Stimulated activated CD8-positive, alpha-beta memory T cell treated with anti-CD3 and anti-CD28 coated beads, Interleukin-7, amount 100 ng/mL, for 48 hours (primary cell): ENCODE measurements around the gene UAP1L1.
A peak's percentile ranks its signal among the peaks of the same experiment; 100 is the strongest.
"Not testable (repeated sequence)": the region's sequence is repeated elsewhere in the genome, so short reads cannot be mapped to it uniquely, and the experiment has no call there.

Experiments
- DNase-seq, 2 donors: peaks; one replicate each; pipeline ENCODE4 v3.0.0-alpha.2; 2020; ENCODE audit warnings: low read depth in 1 of 2; ENCODE audit errors: extremely low read depth in 1 of 2

UAP1L1 gene

DNA sequence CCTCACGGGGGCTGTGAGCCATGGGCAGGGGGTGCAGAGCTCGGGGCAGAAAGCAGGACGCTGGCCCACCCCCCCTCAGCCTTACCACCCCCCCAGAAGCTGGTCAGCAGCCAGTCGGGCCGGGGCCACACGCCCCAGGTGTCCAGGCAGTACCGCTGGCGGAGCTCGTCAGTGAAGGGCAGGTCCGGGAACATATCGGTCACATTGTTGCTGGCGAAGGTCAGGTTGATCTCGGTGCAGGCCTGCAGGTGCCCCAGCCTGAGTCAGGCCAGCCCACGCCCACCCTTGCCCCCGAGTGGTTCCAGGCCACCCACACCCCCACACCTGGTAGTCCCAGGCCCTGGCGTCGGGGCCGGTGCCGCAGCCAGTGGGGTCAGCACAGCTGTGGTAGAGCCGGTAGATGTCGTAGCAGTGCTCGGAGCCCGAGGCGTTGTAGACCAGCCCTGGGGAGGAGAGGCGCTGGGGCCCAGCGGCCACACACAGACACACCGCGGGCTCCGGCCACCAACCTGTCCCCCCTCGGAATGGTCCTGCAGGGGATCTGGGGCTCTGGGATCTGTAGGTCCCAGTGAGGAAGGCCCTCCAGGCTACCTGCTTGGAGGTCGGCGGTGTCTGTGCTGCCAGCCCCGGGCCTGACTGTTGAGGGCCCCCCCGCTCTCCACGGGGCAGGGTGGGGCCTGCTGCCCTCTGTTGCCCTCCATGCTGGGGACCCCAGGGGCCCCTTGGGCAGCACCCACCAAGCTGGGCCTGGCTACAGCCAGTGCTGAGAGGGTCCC is 34.7 kb downstream of the UAP1L1 start:
- DNase-seq = no peak

DNA sequence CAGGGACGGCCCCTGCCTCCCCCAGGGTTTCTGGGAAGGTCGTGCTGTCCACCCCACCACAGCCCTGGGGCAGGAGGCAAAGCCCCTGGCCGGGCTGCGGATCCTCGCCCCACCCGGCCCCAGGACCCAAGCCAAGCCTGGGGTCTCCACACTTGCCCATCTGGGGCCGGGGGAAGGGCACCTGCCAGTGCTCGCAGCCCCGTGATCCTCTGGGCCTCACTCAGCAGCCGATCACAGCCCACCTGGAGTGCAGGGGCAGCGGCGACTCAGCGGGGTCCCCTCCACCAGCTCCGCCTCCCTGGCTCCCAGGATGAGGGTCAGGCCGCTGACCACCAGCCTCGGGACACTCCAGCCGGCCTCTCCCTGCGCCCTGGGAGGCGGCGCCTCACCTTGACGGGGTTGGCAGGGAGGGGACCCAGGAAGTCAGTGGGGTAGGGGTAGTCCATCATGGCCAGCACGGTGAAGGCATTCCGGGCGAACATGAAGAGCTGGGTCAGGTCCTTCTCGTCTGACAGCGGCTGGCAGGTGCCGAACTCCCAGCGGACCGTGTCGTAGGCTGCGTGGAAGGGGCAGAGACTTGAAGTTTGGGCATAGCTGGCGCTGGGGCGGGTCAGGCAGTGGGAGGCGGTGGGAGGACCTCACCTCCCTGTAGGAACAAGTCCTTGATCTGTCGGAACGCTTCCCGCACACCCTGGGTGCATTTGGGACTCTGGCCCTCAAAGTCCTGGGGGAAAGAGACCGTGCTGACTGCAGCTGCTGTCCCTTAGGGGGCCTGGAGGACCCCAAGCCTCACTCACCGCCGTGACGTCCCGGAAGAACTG is 35.5 kb downstream of the UAP1L1 start:
- DNase-seq = no peak

DNA sequence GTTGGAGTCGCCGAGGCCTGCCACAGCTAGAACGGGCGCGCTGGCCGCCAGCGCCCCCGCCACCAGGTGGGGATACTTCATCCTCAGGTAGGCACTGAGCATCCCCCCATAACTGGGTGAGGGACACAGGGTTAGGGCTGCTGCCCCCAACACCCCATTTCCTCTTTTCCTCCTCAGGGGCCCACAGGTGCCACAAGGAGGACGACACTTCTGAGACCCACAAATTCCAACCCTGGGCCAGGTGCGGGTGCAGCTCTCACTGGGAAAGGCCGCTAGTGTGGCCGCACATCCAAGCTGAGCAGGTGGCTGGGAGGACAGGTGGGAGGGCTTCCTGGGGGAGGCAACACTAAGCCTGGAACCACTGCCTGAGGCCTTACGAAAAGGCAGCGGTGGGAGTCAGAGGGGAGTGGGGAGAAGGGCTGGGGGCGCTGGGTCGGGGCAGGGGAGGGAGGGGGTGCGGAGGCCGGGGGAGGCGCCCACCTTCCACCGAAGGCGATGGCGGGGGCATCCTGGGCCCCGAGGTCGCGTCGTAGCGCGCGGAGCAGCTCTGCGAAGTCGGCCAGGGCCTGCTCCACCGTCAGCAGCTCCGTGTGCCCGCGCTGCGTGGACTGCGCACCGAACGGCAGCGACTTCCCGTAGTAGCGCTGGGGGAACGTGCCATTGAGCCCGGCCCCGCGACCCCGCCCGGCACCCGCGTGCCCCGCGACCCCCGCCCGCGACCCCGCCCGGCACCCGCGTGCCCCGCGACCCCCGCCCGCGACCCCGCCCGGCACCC is 36.3 kb downstream of the UAP1L1 start:
- no peak for DNase-seq

DNA sequence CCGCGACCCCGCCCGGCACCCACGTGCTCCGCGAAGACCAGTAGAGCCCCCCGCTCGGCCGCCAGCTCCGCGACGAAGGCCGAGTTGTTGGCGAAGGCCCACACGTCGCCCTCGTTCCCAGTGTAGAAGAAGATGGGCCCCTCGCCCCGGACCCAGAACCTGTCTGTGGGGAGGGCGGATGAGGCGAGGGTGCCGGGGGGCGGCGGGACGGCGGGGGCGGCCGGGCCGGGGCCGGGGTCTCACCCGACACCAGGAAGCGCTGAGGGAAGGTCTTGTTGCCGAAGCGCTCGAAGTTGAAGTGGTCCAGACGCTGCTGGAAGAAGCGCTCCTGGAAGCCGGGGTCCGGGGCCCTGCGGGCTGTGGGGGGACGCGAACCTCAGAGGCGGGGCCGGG is 36.9 kb downstream of the UAP1L1 start:
- no peak for DNase-seq

DNA sequence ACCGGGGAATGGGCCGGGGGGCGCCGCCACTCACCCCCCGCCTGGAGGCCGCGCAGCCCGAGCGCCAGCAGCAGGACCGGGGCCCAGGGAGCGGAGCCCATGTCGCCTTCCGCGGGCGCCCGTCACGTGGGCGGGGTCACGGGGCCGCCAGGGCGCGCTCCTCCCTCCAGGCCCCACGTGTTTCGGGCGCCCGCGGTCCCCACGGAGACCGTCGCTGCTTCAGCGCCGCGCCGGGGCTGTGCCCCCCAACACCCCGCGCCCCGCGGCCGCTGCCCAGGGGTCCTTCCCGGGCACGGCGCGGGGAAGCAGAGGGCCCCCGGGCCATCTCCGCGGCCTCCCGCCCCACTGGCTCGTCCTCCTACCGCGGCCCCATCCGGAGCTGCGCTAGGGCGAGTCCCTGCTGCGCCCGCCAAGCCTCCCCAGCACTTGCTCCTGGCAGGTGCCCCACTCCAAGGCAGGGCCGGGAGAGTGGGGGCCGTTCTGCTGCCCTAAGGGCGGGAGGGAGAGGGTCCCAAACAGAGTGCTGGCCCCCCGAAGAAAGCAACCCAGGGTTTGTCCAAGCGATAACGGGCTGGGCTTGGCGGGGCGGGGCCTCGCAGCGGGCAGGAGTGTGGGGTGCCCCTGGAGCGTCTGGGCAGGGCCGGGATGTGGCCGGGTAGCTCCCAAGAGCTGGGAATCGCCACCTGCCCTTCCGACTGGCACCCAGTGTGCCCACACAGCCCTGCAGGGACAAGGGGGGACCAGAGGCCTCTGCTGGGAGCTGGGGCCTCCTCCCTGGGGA is 37.5 kb downstream of the UAP1L1 start, which contains the start of gene DPP7:
Gene DPP7, minus strand, starts transcription at position 121 of the 781 bp plus-strand sequence. Its CDS starts 20 bp downstream, at position 101.
- DNase-seq = peak; percentile 58 to 63

DNA sequence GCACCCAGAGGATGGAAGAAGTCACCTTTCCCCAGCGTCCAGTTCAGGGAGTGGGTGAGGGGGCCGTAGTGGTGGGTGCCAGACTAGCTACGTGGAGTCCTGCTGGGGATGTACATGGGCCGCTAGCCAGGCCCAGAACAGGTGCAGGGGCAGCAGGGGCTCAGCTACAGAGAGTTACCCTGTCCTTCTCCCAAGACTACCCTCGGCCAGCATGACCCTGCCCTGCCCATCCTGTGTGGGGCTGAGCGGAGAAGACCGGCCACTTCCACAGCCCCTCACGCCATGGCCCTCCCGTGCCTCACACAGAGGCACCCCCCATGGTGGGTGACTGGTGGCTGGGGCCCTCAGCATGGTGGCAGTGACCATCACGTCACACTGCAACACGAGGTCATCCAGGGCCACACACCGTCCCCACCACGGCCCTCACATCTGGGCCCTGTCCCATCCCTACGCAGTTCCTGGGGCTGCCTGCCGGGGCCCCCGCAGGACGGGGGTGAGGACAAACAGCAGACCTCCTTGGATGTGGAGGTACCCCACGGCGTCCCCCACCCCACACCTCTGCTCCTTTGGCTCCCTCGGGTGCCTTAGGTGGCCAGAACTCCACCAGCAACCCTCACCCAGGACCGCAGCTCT is 38.2 kb downstream of the UAP1L1 start:
- DNase-seq = no peak

DNA sequence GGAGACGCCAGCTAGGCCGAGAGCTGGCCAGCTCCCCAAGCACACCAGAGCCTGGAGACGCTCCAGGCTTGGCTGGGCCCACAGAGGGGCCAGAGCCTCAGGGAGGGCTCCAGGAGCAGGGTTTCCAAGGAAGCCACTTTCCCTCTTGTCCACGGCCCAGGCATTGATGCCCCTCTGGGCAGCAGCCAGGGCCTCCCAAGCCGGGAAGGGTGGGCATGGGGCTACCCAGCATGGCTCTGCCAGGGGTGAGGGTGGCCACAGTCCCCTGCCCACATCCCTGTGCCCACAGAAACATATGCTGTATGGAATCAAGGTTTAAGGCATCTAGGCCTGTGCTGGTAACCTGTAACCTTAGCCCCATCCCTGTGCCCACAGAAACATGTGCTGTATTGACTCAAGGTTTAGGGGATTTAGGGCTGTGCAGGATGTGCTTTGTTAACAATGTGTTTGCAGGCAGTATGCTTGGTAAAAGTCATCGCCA is 38.8 kb downstream of the UAP1L1 start:
- no peak for DNase-seq

DNA sequence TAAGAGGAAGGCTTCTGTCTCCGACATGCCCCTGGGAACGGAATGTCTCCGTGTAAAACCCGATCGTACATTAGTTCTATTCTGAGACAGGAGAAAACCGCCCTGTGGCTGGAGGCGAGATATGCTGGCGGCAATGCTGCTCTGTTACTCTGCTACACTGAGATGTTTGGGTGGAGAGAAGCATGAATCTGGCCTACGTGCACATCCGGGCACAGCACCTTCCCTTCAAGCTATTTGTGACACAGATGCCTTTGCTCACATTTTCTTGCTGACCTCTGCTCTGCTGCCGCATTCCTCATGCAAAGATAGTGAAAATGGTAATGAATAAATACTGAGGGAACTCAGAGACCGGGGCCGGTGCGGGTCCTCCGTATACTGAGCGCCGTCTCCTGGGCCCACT is 39.4 kb downstream of the UAP1L1 start:
- DNase-seq = no peak

DNA sequence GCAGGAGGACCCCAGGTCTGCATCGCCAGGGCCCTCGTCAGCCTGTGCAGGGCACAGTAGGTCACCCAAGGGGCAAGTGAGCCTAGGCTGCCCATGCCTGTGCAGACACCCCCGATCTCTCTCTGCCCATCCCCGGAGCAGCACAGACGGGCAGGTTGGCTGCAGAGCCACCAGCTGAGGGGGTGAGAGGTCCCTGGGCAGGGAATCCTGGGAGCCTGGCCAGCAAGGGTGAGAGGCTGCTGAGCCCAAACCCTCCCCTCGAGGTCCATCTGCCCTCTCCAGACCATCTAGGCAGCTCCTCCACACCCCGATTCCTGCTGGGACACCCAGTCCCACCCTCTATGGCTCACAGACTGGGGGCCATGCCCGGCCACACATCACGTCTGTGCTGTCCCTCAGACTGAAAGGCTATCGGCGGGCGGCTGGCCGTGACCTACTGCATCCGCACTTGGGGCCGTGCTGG is 40.0 kb downstream of the UAP1L1 start:
- no peak for DNase-seq

DNA sequence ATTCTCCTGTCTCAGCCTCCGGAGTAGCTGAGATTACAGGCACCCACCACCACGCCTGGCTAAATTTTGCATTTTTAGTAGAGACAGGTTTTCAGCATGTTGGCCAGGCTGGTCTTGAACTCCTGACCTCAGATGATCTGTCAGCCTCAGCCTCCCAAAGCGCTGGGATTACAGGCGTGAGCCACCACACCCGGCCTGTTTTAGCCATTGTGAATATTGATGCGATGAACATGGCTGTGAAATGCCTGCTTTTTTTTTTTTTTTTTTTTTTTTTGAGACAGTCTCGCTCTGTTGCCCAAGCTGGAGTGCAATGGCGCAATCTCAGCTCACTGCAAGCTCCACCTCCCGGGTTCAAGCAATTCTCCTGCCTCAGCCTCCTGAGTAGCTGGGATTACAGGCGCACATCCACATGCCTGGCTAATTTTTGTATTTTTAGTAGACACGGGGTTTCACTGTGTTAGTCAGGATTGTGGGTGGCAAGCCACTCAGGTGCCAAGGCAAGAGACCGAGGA is 40.8 kb downstream of the UAP1L1 start:
- not testable (repeated sequence) for DNase-seq

DNA sequence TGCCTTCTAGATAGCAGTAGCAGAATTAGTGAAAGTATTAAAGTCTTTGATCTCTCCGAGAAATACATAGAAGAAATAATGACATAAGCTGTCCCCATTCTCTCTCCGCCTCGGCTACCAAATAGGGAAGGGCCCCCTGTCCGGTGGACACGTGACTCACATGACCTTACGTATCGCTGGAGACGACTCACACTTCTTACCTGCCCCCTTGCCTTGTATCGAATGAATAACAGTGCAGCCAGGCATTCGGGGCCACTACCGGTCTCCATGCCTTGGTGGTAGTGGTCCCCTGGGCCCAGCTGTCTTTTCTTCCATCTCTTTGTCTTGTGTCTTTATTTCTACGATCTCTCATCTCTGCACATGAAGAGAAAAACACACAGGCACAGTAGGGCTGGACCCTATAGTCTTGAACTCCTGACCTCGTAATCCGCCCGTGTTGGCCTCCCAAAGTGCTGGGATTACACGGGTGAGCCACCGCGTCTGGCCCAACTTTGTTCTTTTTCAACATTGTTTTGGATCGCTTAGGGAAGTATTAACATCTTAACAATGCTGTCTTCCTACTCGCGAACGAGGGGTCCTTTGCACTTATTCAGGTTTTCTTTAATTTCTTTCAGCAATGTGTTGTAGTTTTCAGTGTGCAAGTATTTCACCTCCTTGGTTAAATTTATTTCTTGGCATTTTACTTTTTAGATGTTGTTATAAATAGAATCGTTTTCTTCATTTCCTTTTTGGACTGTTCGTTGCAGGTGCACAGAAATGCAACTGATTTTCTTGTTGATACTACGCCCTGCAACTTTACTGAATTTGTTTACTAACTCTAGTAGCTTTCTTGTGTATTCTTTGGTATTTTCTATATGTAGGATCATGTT is 44.8 kb downstream of the UAP1L1 start:
- not testable (repeated sequence) for DNase-seq

DNA sequence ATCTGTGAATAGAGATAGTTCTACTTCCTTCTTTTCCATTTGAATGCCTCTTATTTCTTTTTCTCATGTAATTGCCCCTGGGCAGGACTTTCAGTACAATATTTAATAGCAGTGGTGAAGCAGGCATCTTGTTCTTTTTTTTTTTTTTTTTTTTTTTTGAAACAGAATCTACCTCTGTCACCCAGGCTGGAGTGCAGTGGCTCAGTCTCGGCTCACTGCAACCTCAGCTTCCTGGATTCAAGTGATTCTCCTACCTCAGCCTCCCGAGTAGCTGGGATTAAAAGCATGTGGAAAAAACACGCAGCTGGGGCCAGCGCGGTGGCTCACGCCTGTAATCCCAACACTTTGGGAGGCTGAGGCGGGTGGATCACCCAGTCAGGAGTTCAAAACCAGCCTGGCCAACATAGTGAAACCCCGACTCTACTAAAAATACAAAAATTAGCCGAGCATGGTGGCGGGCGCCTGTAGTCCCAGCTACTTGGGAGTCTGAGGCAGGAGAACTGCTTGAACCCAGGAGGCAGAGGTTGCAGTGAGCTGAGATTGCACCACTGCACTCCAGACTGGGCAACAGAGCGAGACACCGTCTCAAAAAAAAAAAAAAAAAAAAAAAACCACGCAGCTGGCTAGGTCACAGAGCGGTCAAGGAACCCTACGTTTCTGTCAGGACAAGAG is 45.6 kb downstream of the UAP1L1 start:
- not testable (repeated sequence) for DNase-seq

DNA sequence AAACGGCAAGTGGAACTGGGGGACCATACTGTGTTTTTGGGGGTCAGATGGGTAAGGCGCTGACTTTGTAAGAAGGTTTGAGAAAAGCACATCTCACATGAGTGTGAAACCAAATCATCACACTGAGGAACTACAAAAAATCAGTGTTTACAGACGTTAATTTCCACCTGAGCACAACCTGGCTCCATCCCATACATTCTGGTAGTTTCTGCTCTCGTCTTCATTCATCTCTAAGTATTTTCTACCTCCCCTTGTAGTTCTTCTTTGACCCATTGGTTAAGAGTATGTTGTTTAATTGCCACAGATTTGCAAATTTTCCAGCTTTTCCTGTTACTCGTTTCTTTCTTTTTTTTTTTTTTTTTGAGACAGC is 46.1 kb downstream of the UAP1L1 start:
- no peak for DNase-seq

DNA sequence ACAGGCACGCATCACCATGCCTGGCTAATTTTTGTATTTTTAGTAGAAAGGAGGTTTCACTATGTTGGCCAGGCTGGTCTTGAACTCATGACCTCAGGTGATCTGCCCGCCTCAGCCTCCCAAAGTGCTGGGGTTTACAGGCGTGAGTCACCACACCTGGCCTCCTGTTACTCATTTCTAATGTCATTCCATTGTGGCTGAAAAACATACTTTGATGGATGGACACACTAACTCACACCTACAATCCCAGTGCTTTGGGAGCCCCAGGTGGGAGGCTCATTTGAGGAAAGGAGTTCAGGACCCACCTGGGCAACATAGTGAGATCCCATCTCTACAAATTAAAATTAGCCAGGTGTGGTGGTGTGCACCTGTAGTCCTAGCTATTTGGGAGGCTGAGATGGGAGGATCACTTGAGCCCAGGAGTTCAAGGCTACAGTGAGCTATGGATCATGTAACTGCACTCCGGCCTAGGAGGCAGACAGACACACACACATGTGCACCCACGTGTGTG is 46.7 kb downstream of the UAP1L1 start:
- not testable (repeated sequence) for DNase-seq

DNA sequence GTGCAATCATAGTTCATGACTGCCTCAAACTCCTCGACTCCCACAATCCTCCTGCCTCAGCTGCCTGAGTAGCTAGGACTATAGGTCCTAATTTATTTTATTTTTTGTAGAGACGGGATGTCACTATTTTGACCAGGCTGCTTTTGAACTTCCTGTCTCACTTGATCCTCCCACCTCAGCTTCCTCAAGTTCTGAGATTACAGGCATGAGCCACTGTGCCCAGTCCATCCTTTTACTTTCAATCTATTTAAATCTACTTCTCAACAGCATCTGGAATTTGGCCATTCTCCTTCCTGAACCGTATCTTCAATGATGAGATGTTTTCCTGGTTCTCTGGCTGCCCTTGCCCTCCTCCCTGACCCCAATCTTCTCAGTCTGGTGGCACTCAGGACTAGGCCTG is 49.5 kb downstream of the UAP1L1 start:
- DNase-seq = no peak

DNA sequence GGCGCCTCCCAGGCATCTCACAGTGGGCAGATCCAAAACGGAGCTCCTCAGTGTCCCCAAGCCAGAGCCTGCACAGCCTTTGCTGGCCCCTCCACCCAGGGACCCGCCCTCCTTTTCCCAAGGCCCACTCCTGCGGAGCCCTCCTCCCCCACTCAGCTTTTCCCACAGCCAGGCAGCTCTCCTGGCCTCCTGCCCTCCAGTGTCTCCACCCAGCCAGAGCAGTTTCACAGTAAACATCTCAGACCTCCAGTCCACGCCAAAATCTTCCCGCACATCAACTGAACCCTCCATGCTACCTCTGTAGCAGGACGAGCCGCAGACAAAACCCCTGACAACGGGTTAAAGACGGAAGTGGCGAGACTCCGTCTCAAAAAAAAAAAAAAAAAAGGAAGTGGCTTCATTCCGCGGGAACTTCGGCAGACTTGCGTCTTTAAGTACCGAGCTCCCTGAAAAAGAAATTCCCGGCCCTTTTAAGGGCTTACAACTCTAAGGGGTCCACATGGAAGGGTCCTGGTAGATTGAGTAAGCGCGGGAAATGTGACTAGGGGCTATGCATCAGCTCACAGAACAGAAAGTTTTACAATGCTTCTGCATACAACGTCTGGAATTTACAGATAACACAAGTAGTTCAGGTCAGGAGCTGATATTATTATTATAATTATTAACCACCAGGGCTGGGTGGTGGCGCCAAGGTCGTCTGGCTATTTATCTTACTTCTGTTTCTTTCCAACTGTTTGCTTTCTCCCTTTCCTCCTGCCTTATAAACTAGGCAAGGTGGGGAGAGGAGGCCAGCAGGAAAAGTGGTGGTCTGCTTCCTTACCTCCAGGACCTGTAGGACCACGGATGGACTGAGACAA is 50.2 kb downstream of the UAP1L1 start:
- no peak for DNase-seq
